HG03571 (cell line): ENCODE results near the gene GRID2.

Experiments used
- ATAC-seq: cut with Tn5 transposase; IDR thresholded peaks from one replicate; pipeline ENCODE4 v1.9.1; 2021; ENCODE audit not compliant: unreplicated experiment

The GRID2 gene

GRCh38 chr4:92520563-92520962 is 216.8 kb downstream of the GRID2 start:
- no peak for ATAC-seq

GRCh38 chr4:92521941-92522340 is 218.2 kb downstream of the GRID2 start:
- ATAC-seq: no peak

- ATAC-seq: no peak
Observed at GRCh38 chr4:92522356-92522755, 218.6 kb downstream of the GRID2 start.

GRCh38 chr4:92524131-92524530 is 220.4 kb downstream of the GRID2 start:
- no peak for ATAC-seq

GRCh38 chr4:92528541-92528940 is 224.8 kb downstream of the GRID2 start:
- ATAC-seq: no peak

GRCh38 chr4:92529510-92529909 is 225.7 kb downstream of the GRID2 start:
- no peak for ATAC-seq

GRCh38 chr4:92535599-92535998 is 231.8 kb downstream of the GRID2 start:
- no peak for ATAC-seq

- ATAC-seq: no peak
Observed at GRCh38 chr4:92551616-92552015, 247.8 kb downstream of the GRID2 start.

GRCh38 chr4:92566269-92566668 is 262.5 kb downstream of the GRID2 start:
- ATAC-seq: no peak

GRCh38 chr4:92580816-92581215 is 277.1 kb downstream of the GRID2 start:
- no peak for ATAC-seq

- no peak for ATAC-seq
Observed at GRCh38 chr4:92599044-92599443, 295.3 kb downstream of the GRID2 start.

GRCh38 chr4:92600638-92601037 is 296.9 kb downstream of the GRID2 start:
- no peak for ATAC-seq

- ATAC-seq: no peak
Observed at GRCh38 chr4:92606227-92606626, 302.5 kb downstream of the GRID2 start.

GRCh38 chr4:92615049-92615448 is 311.3 kb downstream of the GRID2 start:
- ATAC-seq: no peak

- no peak for ATAC-seq
Observed at GRCh38 chr4:92618968-92619367, 315.2 kb downstream of the GRID2 start.

- no peak for ATAC-seq
Observed at GRCh38 chr4:92629302-92629701, 325.5 kb downstream of the GRID2 start.

- ATAC-seq: no peak
Observed at GRCh38 chr4:92634882-92635281, 331.1 kb downstream of the GRID2 start.

- ATAC-seq: no peak
Observed at GRCh38 chr4:92636038-92636806, 332.5 kb downstream of the GRID2 start.

- no peak for ATAC-seq
Observed at GRCh38 chr4:92641409-92641808, 337.6 kb downstream of the GRID2 start.

GRCh38 chr4:92646826-92647225 is 343.1 kb downstream of the GRID2 start:
- ATAC-seq: no peak

GRCh38 chr4:92651536-92651935 is 347.8 kb downstream of the GRID2 start:
- ATAC-seq: no peak

GRCh38 chr4:92654084-92654483 is 350.3 kb downstream of the GRID2 start:
- no peak for ATAC-seq

GRCh38 chr4:92657695-92658094 is 353.9 kb downstream of the GRID2 start:
- no peak for ATAC-seq
